KMS-11 (cell line): ENCODE measurements around the gene VPS37B.

Experiments
- H2AFZ ChIP-seq: fragments of 200-600 bp; sonication (generic); 2 replicates; pipeline ENCODE4 v1.6.1; 2016; ENCODE audit warnings: antibody characterized with exemption, mixed run types, low read depth
- H3K27ac ChIP-seq: fragments of 200-600 bp; sonication (generic); 2 replicates; pipeline ENCODE4 v1.6.1; 2016; ENCODE audit warnings: mild to moderate bottlenecking, mixed run types
- H3K27me3 ChIP-seq: fragments of 200-600 bp; sonication (generic); 2 replicates; pipeline ENCODE4 v1.6.1; 2017; ENCODE audit warnings: mild to moderate bottlenecking, low read depth, mixed run types, moderate library complexity; ENCODE audit not compliant: insufficient read depth
- H3K36me3 ChIP-seq: fragments of 200-600 bp; sonication (generic); 2 replicates; pipeline ENCODE4 v1.6.1; 2017; ENCODE audit warnings: mild to moderate bottlenecking, mixed run types; ENCODE audit not compliant: insufficient read depth
- H3K4me1 ChIP-seq: fragments of 200-600 bp; sonication (generic); 2 replicates; pipeline ENCODE4 v1.6.1; 2016; ENCODE audit warnings: mild to moderate bottlenecking, low read depth, mixed run types; ENCODE audit not compliant: poor library complexity, severe bottlenecking
- H3K4me2 ChIP-seq: fragments of 200-600 bp; sonication (generic); 2 replicates; pipeline ENCODE4 v1.7.0; 2016; ENCODE audit warnings: mild to moderate bottlenecking, mixed run types
- H3K4me3 ChIP-seq: fragments of 200-600 bp; sonication (generic); IDR thresholded peaks from 2 replicates; pipeline ENCODE4 v1.6.1; 2017; ENCODE audit warnings: low read depth, low read length, mixed read lengths; ENCODE audit not compliant: insufficient read depth
- H3K79me2 ChIP-seq: fragments of 200-600 bp; sonication (generic); 2 replicates; pipeline ENCODE4 v1.6.1; 2016; ENCODE audit warnings: low read depth, mixed run types; ENCODE audit not compliant: insufficient read depth
- H3K9ac ChIP-seq: fragments of 200-600 bp; sonication (generic); 2 replicates; pipeline ENCODE4 v1.6.1; 2016; ENCODE audit warnings: mild to moderate bottlenecking, mixed run types
- H4K20me1 ChIP-seq: fragments of 200-600 bp; sonication (generic); 2 replicates; pipeline ENCODE4 v1.6.1; 2016; ENCODE audit warnings: mild to moderate bottlenecking, mixed run types; ENCODE audit not compliant: insufficient read depth
- TF ChIP-seq, protein P1 (sequence below): fragments of 200-600 bp; sonication (generic); conservative IDR thresholded peaks from 2 replicates; pipeline ENCODE4 v1.6.1; 2017; ENCODE audit warnings: low read depth, mild to moderate bottlenecking, antibody characterized with exemption, low read length, moderate library complexity, mixed read lengths

Gene VPS37B

DNA sequence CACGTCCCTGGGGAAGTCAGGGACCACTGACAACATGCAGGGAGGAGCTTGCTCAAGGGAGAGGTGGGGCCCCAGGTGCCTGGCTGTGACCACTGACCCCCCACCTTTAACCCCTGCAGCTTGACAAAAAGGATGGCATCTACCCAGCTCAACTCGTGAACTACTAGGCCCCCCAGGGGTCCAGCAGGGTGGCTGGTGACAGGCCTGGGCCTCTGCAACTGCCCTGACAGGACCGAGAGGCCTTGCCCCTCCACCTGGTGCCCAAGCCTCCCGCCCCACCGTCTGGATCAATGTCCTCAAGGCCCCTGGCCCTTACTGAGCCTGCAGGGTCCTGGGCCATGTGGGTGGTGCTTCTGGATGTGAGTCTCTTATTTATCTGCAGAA, 34.3 kb downstream of the VPS37B start:
- no peak overlapping the region for H3K9ac ChIP-seq
- H3K27ac ChIP-seq, result no peak overlapping the region; the same call in 1 of the 2 replicates
- no peaks in the 10 kb centered on the region for H3K79me2 ChIP-seq
- H3K4me1 ChIP-seq, result peaks cover 3% of the 10 kb centered on the region
- H3K4me3 ChIP-seq, result no peak overlapping the region
- H3K36me3 ChIP-seq, result no peaks in the 10 kb centered on the region
- no peak overlapping the region for H2AFZ ChIP-seq
- H4K20me1 ChIP-seq, result no peaks in the 10 kb centered on the region
- no peaks in the 10 kb centered on the region for H3K27me3 ChIP-seq
- TF ChIP-seq, protein P1, sequence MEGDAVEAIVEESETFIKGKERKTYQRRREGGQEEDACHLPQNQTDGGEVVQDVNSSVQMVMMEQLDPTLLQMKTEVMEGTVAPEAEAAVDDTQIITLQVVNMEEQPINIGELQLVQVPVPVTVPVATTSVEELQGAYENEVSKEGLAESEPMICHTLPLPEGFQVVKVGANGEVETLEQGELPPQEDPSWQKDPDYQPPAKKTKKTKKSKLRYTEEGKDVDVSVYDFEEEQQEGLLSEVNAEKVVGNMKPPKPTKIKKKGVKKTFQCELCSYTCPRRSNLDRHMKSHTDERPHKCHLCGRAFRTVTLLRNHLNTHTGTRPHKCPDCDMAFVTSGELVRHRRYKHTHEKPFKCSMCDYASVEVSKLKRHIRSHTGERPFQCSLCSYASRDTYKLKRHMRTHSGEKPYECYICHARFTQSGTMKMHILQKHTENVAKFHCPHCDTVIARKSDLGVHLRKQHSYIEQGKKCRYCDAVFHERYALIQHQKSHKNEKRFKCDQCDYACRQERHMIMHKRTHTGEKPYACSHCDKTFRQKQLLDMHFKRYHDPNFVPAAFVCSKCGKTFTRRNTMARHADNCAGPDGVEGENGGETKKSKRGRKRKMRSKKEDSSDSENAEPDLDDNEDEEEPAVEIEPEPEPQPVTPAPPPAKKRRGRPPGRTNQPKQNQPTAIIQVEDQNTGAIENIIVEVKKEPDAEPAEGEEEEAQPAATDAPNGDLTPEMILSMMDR, result no peak
- no peak overlapping the region for H3K4me2 ChIP-seq

DNA sequence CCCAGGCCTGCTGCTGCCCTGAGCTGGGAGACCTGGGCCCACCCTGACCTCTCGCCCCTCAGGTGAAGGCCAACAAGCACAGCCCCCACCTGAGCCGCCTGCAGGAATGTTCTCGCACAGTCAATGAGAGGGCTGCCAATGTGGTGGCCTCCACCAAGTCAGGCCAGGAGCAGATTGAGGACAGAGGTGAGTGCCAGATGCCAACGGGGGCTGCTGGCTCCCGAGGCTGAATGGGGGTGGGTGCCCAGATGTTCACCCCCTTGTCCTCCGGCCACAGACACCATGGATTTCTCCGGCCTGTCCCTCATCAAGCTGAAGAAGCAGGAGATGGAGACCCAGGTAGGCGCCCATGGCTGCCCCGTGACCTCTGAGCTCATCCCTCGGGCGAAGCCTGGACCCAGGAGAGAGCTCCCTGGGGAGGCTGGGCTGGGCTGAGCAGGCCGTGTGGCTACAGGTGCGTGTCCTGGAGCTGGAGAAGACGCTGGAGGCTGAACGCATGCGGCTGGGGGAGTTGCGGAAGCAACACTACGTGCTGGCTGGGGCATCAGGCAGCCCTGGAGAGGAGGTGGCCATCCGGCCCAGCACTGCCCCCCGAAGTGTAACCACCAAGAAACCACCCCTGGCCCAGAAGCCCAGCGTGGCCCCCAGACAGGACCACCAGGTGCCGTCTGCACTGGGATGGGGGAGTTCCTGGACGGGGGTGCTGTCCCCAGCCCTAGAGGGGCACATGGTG, 34.9 kb downstream of the VPS37B start:
- Histone ChIP-seq H4K20me1 (no peaks in the 10 kb centered on the region), H3K9ac (no peak overlapping the region), H3K27ac (no peak overlapping the region), H3K4me1 (peaks cover 3% of the 10 kb centered on the region), H3K27me3 (no peaks in the 10 kb centered on the region), H3K4me2 (no peak overlapping the region), H3K36me3 (no peaks in the 10 kb centered on the region), H3K79me2 (no peaks in the 10 kb centered on the region), H3K4me3 (no peak overlapping the region), H2AFZ (no peak overlapping the region)
- TF ChIP-seq, protein P1, result no peak

DNA sequence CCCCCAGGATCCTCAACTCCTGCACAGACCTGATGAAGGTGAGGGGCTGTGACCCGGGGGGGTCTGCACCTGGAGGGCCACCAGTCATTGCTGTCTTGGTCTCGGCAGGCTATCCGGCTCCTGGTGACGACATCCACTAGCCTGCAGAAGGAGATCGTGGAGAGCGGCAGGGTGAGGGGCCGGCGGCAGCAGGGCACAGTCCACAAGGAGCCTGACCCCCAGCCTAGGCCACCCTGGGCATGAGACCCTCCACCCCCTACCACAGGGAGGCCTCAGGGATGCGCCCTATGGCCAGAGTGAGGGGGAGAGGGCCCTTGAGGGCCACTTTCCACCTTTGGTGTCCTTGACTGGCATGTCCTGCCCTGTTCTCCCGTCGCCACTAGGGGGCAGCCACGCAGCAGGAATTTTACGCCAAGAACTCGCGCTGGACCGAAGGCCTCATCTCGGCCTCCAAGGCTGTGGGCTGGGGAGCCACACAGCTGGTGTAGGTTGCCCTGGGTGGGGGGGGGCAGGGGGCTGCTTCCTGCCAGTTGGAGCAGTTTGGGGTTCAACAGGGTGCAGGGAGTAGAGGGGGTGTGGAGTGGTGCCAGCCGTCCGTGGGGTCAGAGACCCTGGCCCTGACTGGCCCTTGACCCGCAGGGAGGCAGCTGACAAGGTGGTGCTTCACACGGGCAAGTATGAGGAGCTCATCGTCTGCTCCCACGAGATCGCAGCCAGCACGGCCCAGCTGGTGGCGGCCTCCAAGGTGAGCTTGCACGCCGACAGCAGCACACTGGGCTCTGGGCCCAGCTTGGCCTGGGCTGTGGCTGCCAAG, 35.7 kb downstream of the VPS37B start:
- peaks cover 3% of the 10 kb centered on the region for H3K4me1 ChIP-seq
- no peak overlapping the region for H3K4me3 ChIP-seq
- no peaks in the 10 kb centered on the region for H3K36me3 ChIP-seq
- TF ChIP-seq, protein P1, result peak; percentile 78
- H3K79me2 ChIP-seq, result no peaks in the 10 kb centered on the region
- H3K27me3 ChIP-seq, result no peaks in the 10 kb centered on the region
- no peak overlapping the region for H3K9ac ChIP-seq
- no peak overlapping the region for H3K27ac ChIP-seq
- H4K20me1 ChIP-seq, result no peaks in the 10 kb centered on the region
- no peak overlapping the region for H3K4me2 ChIP-seq
- H2AFZ ChIP-seq, result no peak overlapping the region

DNA sequence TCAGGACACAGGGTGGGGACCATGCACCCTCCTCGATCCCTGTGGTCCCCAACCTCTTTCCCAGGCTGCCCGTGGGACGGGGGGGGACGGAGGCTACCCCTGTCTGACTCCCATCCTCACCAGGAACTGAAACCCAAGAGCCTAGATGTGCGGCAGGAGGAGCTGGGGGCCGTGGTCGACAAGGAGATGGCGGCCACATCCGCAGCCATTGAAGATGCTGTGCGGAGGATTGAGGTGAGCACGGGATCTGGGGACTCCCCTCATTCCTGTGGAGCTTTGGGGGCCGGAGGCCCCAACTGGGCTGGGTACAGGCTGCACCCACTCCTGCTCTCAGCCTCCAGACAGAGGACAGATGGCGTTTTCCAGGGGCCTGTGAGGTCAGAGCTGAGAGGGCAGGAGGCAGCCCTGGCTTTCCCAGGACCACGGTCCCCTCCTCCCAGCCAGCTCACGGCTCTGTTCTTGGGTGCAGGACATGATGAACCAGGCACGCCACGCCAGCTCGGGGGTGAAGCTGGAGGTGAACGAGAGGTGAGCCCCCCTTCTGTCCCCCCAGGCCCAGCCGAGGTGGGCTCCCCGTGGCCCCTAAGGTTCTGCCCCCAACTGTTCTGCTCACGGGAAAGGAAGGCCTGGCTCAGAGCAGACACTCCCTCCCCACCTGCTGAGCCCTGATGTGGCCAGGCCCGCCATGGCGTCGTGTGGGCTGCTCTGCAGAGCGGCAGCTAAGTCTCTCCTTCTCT, 36.5 kb downstream of the VPS37B start:
- no peaks in the 10 kb centered on the region for H4K20me1 ChIP-seq
- H3K27ac ChIP-seq, result no peak overlapping the region

More for the DNA sequence above, 36.5 kb downstream of the VPS37B start:
- Histone ChIP-seq H3K27me3 (no peaks in the 10 kb centered on the region), H3K79me2 (no peaks in the 10 kb centered on the region), H3K36me3 (no peaks in the 10 kb centered on the region), H3K9ac (no peak overlapping the region), H2AFZ (no peak overlapping the region), H3K4me1 (peaks cover 3% of the 10 kb centered on the region), H3K4me2 (no peak overlapping the region), H3K4me3 (no peak overlapping the region)
- TF ChIP-seq, protein P1, result no peak
